Measurements from ENCODE around the gene TMEM51.

Gene TMEM51

GRCh38 chr1:15196807-15197530 is 43.4 kb downstream of the TMEM51 start:
- DNase-seq (ENCODE audit: low spot score), result no peak

DNA sequence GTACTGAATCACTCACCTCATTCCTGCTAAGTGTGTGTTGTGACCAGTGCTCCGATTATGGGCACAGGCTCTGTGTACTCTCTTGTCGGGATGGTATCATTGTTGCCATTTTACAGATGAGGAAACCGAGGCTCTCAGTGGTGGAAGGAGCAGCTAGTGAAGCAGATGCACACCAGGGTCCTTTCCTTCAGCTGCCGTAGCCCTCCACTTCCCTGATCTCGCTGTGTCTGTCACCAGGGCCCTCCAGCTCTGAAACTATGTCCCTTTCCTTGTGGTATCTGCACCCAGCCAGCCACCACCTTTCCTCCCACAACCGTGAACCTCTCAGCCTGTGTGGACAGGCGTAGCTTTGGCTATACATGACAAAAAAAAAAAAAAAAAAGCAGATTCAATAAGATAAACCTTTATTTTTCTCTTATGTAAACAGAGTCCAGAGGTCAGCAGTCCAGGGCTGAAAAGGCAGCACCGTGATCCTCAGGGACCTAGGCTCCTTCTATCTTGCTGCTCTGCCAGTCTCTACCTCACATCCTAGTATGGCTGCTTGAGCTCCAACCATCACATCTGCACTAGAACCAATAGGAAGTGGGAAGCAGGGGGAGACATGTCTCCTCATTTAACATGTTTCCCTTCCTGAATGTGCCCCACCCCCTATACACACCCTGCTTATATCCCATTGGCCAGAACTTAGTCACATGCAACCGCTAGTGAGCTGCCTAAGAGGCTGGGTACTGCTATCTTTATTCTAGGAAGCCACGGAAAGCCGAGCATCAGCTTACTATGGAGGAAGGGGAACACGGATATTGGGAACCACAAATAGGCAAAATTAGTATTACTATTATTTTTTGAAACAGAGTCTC is 44.3 kb downstream of the TMEM51 start:
- no peak for DNase-seq (ENCODE audit: low spot score)

DNA sequence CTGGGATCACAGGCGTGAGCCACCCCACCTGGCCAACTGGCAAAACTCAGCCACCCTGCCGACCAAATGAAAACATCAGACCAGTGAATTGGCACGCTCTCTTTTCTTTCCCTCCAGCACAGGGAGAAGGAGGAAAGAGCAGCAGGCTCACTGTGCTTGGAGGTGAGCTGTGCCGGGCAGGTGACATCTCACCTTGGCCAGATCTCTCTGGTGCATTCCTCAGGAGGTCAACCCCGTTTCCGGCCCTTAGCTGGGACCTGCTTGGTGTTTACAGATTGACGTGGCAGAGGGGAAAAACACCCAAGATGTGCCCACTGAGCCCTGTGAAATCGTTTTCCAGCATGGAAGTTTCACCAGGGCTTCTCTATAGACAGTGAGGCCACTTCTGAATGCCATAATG is 45.1 kb downstream of the TMEM51 start:
- DNase-seq (ENCODE audit: low spot score), result no peak

DNA sequence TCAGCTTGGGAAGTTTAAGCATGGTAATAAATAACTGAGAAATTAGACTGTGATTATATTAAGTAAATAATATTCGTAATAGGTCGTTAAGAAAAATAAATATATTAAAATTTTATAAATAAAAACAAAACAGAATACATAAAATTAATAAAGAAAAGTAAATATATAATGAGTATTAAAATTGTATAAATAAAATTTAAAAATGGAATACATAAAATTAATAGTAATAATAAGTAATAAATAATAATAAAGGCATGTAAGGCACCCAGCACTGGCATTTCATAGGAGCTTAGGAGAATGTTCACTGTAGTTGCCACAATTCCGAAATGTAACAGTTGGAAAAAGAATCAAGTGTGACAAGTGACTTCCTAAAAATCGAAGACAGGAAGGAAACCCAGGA is 47.7 kb downstream of the TMEM51 start:
- no peak for DNase-seq (ENCODE audit: low spot score)

- no peak for DNase-seq (ENCODE audit: low spot score)
Observed at GRCh38 chr1:15201849-15202551, 48.5 kb downstream of the TMEM51 start.

DNA sequence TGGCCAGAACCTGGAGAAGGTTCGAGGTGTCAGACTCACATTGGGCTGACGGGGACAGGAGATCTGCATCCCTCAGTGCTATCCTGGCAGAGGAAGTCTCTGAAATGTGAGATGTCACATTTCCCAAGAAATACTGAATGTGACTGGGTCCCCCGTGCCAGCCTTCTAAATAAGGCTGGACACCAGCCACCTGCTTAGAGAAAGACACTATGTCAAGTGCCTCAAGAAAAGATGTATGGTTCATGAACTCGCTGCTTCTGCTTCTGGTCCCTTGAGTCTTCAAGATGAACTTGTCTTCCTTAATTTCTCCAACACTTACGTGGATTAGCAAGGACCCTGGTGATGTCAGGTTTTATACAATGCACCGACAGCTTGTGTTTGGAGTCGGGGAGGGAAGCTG is 51.4 kb downstream of the TMEM51 start:
- no peak for DNase-seq (ENCODE audit: low spot score)

- no peak for DNase-seq (ENCODE audit: low spot score)
Observed at GRCh38 chr1:15205586-15206346, 52.2 kb downstream of the TMEM51 start.

GRCh38 chr1:15206418-15207030 is 53.0 kb downstream of the TMEM51 start:
- DNase-seq (ENCODE audit: low spot score), result no peak

GRCh38 chr1:15207031-15207828 is 53.7 kb downstream of the TMEM51 start:
- DNase-seq (ENCODE audit: low spot score), result no peak

DNA sequence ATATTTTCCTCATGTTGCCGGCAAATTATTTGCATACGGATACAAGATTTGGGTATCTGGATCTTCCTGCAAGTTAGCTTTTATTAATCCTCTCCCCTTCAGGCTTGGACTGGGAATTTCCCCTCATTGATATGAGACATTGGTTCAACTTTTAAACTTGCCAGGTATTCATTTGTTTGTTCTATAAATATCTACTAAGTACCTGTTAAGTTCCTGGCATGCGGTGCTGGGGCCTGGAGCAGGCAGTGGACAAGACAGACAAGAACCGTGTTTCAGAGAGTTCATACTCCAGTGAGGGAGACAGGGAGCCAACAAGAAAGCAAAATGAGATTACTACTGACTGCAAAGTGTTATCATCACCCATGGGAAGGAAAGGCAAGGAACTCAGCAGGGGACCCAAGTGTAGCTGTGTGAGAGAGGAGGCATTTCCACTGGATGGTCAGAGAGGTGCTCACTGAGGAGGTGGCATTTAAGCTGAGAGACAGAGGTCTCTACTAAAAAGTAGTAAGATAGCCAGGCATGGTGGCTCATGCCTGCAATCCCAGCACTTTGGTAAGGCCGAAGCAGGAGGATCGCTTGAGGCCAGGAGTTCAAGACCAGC is 54.4 kb downstream of the TMEM51 start:
- no peak for DNase-seq (ENCODE audit: low spot score)

- no peak for DNase-seq (ENCODE audit: low spot score)
Observed at GRCh38 chr1:15210651-15211375, 57.3 kb downstream of the TMEM51 start.

- DNase-seq (ENCODE audit: low spot score), result no peak
Observed at GRCh38 chr1:15211424-15211823, 57.9 kb downstream of the TMEM51 start.

DNA sequence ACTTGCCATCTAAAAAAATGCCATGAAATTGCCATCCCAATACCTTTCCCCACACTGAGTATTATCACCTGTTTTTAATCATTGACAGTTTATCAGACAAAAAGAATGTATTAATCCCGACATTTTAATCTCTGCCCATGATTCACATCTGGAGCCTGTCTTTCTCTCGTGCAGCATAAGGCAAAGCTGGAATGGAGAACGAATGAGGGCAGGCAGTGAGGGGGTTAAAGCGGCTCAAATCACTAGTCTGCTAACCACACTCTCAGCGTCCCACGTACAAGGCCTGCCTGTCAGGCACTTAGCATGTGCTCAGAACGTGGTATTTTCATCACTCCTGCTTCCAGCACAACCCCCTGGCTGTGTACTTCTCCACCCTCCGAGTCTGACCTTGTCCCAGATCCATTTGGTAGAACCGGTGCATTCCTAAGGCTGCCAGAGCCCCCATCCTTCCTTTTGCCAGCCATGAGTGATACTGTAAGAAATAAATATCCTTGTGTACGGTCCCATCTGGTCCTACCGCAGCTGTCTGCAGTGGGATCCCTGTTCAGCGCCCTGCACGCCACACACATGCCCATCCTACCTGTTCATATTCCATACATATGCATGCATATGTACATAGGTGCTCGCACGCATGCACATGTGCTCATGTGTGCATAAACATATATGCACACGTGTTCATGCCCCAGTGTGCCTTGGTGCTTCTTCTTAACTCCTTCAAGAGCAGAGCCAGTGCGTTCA is 58.8 kb downstream of the TMEM51 start:
- no peak for DNase-seq (ENCODE audit: low spot score)

- no peak for DNase-seq (ENCODE audit: low spot score)
Observed at GRCh38 chr1:15212954-15213291, 59.4 kb downstream of the TMEM51 start.

GRCh38 chr1:15213341-15213821 is 59.8 kb downstream of the TMEM51 start:
- no peak for DNase-seq (ENCODE audit: low spot score)

GRCh38 chr1:15214527-15214926 is 61.0 kb downstream of the TMEM51 start:
- DNase-seq (ENCODE audit: low spot score), result no peak

GRCh38 chr1:15215116-15215515 is 61.6 kb downstream of the TMEM51 start:
- no peak for DNase-seq (ENCODE audit: low spot score)

GRCh38 chr1:15217654-15218053 is 64.1 kb downstream of the TMEM51 start:
- DNase-seq (ENCODE audit: low spot score), result no peak

Data from germinal center (tissue), 1 donor.